AG20443 (cell line): ENCODE measurements around the gene WEE1.
"Not testable (repeated sequence)": the region's sequence is repeated elsewhere in the genome, so short reads cannot be mapped to it uniquely, and the experiment has no call there.

Experiments used
- DNase-seq: peaks from one replicate; pipeline ENCODE4 v3.0.0; 2012; ENCODE audit warnings: low spot score, mixed read lengths

Gene WEE1

DNA sequence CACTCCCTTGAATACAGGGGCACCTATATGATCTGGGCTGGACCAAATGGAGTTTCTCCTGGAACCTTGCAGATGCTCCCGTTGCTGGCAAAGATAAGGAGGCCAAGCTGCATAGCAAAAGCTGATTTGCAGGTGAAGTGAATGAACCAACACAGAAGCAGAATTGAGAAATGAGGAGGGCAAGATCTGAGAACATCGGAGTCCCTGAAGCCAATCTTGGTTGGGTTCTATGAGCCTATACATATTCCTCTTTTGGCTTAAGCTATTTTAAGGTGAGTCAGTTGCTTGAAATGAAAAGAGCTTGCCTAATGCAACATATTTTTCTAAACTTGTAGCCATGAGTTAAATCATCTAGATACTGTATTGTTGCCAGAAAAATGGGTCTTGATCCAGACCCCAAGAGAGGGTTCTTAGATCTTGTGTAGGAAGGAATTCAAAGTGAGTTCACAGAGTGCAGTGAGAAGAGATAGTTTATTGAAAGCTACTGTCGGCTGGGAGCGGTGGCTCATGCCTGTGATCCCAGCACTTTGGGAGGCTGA, 23.5 kb downstream of the WEE1 start:
- DNase-seq: no peak

DNA sequence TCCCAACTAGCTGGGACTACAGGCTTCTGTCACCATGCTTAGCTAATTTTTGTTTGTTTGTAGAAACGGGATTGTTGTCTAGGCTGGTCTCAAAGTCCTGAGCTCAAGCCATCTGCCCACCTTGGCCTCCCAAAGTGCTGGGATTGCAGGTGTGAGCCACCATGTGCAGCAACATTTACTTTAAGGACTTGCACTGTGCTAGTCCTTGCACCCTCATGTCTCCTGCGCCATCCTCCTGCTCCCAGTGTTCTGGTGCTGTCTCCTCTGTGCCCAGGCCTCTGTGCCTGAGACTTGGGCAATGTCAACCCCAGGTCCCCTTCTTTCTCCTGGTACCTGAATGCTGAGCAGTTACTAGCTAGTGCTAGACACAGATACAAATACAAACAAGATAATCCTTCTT, 26.7 kb downstream of the WEE1 start:
- DNase-seq: no peak

DNA sequence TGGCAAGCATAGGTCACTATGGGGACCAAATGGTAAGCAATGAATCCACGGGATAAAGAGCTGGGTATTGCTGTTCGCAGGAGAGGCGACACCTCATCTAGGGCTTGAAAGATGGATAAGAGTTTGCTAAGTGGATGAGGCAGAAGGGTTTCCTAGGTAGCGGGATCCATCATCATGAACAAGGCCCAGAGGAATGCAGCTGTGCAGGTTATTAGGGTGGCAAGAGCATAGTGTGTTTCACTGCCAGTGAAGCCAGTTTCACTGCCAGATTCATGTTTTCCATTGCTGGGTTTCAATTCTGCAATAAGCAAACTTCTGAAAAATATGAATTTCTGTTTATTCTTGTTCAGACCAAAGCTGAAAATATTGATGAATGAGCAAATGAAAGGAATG, 27.2 kb downstream of the WEE1 start:
- DNase-seq: no peak

DNA sequence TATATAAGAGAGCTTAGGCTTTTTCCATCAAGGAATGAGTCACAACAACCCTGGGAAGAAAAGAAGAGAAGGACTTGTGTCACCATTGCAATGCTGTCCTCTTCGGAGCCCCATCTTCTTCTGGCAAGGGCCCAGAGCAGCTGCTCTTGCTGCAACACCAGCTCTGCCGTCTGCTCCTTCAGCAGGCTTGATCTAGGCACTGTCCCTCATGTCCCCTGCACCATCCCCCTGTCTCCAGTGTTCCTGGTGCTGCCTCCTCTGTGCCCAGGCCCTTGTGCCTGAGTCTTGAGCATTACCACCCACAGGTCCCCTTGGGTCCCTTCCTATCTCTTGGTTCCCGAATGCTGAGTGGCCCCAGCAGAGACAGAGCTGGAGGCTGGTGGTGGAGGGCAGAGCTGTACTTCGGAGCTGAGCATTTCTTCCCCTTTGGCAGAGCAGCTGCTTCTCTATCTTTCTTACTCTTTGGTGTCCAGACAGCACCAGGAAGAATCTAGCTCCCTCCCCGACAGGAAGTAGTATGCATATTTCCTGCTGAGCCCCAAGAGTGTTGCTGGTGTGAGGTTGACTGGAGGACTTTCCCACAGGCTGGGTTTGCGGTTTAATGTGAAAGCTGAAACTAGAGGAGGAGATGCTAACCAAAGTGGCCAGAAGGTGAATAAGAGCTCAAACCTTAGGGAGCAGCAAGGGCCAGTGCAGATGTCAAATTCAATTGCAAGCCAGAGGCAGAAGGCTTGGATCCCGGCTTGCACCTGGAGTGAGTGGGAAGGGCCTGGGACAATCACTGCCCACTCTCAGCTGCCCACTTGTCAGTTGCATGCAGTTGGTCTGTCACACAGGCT, 27.8 kb downstream of the WEE1 start:
- peak; percentile 34 for DNase-seq

DNA sequence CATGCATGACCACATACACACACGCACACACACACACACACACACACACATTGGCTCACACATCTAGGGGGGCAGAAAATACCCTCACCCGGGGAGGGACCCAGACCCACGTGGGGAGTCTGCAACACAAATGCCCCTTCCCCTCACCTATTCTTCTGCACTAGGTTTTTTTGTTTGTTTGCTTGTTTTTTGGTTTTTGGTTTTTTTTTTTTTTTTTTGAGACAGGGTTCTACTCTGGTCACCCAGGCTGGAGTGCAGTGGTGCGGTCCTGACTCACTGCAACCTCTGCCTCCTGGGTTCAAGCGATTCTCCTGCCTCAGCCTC, 28.4 kb downstream of the WEE1 start:
- no peak for DNase-seq

DNA sequence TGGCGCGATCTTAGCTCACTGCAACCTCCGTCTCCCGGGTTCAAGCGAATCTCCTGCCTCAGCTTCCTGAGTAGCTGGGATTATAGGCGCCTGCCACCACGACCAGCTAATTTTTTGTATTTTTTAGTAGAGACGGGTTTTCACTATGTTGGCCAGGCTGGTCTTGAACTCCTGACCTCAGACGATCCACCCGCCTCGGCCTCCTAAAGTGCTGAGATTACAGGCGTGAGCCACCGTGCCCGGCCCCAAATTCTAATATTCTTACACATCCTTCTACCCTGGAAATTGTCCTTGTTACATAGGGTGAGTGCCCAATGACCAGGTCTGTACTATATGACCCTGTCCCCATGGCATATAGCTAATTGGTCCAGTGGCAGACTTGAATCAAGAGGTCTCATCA, 29.7 kb downstream of the WEE1 start:
- DNase-seq: not testable (repeated sequence)

DNA sequence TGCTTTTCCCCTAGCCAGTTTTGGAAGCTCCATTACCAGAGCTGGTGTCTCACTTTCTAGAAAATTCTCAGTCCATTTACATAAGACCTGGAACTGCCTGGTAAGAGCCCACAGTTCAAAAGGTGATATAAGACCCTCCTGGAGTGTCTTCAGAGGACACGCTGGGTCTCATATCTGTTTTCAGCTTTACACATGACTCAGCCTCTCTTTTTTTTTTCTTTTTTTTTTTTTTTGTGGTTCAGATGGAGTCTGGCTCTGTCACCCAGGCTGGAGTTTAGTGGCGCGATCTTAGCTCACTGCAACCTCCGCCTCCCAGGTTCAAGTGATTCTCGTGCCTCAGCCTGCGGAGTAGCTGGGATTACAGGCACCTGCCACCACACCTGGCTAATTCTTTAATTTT, 30.7 kb downstream of the WEE1 start:
- no peak for DNase-seq

DNA sequence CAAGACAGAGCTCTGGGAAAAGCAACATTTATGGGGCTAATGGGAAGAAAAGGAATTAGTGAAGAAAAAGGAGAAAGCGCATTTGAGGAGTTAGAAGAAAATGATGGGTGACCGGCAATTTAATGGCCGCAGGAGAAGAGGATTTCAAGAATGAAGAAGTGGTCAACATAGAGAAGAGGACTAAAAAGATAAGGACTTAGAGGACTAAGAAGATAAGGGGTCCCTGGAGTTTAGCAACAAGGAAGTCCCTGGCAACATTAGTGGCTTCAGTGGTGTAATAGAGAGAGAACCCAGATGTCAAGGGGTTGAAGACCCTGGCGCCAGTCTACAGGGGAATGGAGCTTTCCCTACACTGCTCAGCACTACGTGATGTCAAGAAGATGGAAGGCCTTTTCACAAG, 32.3 kb downstream of the WEE1 start:
- DNase-seq: no peak

DNA sequence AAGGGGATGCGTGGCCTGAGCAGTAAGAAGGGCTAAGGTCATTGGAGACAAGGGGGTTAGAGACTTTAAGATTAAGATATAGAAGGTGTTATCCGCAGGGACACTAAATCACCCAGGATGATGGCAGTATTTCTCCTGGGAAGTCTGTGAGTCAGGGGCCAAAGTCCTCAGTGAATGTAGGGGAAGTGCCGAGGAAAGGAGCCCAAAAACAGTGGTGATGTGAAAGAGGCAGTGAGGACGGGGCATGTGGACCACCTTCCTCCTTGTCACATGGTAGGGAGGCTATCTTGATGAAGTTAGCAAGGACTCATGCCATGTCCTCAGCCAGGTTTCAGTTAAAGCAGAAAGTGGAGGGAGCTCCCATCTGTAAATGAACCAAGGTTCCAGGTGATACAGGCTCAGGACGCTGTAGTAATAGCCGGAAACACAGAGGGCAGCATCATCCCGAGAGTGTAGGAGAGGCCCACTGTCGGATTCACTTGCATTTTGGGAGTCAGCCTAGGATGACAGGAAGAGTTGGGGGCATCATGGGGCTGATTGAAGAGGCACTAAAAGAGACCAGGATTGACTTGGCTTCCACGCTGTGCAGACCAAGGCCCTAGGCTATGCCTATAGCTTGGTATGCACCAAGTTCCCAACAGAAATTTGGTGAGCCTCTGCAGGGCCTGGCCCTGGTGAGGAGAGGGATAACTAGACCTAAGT, 33.5 kb downstream of the WEE1 start:
- DNase-seq: no peak

DNA sequence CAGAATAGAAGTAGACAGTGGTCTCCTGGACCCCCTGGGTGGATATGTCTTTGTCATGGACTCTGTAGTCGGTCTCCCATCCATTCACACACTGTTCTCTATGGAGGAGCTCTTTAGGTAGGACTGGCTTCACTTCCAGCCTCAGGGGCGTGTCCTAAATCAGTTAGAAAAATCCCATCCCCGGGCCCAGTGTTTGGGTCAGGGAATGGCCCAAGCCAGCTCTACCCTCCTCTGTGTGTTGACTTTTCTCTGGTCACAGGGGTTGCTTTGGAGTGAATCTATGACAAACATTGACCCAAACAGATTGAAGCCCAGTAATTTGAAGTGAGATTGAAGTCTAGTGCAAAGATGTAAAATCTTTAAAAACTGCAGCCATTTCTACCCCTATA, 34.0 kb downstream of the WEE1 start:
- DNase-seq: no peak

DNA sequence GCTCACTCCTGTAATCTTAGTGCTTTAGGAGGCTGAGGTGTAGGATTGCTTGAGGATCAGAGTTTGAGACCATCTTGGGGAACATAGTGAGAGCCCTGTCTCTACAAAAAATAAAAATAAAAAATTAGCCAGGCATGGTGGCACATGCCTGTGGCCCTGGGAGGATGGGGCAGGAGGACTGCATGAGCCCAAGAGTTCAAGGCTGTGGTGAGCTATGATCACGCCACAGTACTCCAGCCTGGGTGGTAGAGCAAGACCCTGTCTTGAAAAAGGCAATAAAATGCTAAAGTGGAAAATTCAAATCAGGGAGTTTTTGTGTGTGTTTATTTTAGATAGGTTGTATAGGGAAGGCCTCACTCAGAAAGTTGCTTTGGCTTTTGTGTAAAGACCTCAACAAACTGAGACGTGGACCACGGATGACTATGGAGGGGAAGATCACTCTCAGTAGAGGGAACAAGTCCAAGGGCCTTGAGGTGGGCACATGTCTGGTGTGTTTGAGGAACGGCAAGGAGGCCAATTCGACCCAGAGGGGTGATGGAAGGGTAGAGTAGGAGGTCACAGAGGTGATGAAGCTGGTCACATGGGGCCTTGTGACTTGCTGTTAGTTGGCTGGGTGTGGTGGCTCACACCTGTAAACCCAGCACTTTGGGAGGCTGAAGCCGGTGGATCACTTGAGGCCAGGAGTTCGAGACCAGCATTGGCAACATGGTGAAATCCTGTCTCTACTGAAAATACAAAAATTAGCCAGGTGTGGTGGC, 35.7 kb downstream of the WEE1 start:
- no peak for DNase-seq

DNA sequence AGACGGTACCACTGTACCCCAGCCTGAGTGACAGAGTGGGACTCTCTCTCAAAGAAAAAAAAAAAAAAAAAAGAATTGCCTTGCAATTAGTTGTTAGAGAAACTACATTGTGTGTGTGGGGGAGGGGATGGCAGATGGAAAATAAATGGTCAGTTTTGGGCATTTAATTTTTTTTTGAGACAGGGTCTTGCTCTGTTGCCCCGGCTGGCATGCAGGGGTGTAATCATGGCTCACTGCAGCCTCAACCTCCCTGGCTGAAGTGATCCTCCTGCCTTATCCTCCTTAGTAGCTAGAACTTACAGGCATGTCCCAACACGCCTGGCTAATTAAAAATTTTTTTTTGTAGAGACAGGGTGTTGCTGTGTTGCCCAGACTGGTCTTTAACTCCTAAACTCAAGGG, 36.4 kb downstream of the WEE1 start:
- no peak for DNase-seq

DNA sequence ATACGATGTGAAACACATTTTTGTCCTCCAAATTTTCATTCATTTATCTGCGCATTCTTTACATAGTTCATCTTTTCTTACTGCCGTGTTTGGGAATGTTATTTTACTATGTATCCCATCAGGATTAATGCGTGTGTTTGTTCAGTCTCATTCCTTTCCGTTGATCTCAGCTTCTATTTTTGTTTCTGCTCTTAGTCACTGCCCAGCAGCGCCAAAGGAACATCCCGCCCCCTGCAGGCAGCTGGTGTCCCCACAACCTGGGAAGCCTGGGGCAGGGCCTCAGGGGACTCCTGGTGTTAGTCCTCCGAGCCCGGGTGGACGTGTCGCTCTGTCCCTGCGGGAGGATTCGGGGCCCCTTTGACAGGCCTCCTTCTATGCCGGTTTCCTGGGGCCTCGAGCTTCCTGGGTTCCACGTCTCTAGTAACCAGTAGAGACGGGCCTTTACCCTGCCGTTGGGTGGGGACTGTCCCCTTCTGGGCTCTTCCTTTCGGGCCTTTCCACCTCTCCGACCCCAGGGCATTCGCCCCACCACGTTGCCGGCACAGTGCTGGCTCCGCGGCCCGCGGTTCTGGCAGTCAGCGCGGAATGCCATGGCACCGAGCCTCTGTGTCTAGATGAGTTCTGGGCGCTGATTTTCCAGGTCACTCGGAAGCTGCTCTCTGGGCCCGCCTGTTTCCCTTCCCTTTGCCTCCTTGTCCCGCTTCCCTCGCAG, 39.8 kb downstream of the WEE1 start:
- peak; percentile 96 for DNase-seq

DNA sequence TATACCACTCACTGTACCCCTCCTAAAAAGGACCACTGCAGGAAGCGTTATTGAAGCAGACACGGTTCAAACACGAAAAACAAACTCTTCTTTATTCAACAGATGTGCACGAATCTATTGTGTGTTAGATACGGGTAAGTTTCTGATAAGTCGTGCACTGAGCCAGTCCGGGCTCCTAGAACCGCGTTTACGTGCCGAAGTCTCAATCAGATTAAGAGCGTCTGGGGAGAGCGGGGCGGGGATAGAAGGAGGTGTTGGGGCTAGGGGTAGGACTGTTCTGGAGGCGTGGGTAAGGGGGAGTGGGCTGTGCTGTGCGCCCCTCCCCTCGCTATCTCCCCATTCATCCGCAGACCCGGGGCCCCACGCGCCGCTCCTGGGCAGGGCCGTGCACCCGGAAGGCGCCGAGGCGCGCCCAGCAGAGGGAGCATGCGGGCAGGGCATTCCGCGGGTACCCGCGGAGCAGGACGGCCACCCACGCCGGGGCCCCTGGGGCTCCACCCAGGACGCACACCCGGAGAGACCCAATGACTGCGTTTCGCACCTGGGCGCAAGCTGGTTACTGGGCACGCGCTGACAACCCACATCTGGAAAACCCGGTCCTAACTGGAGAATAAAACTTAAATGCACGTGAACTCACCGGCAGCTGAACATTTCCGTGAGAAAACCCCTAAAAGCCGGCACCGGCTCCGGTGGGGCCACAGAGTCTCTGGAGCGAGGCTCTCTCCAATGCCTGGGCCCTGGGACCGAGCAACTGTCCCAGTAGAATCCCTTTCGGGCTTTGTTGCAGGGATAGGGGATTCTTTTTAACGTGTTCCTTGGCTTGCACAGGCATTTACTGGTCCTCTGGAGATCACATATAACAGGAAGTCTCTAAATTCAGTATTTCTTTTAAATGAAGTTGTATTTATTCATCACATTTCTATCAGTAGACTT, 40.6 kb downstream of the WEE1 start:
- DNase-seq: peak; percentile 88

DNA sequence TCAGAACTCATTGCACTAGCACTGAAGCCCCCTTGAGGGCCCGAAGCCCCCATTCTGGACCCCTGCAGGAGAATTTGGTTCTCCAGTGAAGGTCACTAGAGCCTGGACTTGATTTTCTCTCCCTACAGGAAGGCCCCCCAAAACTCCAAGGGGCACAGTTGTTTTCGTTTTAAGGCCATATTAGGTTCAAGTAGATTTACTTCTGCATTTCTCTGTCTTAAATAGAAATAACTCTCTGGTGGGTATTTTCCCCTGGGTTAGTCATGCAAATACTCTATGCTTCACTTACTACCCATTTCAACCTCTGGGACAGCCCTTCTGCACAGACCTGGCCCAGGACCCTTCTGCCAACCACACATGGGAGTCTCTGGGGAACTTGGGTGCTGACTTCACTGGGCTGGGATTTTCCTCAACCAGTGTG, 41.6 kb downstream of the WEE1 start:
- no peak for DNase-seq

DNA sequence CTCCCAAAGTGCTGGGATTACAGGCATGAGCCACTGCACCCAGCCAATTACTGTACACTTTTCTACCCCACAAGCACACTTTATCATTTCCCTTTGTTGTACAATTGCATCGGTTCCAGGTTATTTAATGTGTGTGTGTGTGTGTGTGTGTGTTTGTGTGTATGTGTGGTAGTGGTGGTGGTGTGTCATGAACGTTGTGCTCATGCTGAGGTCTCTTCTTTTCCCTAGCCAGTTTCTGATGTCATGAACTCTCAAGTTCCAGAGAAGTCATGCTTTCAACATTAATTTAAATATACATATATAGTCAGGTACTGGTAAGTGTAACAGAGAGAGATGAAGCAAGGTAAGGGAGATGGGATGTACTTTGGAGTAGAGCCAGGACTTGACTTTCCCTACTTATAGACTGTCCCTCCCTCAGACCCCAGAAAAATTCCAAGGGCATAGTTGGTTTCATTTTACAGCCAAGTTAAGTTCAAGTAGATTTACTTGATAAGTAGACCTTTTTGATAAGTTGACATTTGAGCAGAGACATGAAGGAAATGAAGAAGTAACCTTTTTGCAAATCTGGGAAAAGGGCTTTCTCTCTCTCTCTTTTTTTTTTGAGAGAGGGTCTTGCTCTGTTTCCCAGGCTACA, 42.7 kb downstream of the WEE1 start:
- no peak for DNase-seq

DNA sequence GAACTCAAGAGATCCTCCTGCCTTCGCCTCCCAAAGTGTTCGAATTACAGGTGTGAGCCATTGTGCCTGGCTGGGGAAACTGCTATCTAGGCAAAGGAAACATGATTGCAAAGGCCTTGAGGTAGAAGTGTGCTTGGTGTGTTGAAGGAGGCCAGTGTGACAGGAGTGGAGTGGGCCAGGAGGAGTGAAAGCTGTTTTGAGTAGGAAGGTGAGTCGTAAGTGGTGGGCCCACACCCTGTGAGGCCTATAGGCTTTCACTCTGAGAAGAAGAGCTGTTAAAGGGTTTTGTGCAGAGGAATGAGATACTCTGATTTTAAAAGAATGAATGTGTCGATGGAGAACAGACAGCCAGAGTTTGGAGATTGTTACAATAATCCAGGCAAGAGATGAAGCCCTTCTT, 43.4 kb downstream of the WEE1 start:
- no peak for DNase-seq

DNA sequence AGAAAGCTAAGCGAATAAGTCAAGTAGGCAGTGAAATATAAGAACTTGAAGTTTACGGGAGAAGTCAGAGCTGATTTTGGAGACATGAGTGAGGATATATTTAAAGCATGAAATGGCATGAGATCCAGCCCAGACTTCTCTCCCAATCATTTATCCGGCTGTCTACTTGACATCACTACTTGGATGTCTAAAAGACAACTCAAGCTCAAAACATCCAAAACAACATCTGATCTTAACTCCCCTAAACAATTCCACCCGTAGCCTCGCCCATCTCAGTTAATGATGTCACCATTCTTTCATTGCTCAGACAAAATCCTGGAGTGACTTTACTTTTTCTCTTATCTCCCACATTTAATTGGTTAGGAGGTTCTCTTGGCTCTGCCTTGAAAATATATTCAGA, 44.5 kb downstream of the WEE1 start:
- peak; percentile 75 for DNase-seq

DNA sequence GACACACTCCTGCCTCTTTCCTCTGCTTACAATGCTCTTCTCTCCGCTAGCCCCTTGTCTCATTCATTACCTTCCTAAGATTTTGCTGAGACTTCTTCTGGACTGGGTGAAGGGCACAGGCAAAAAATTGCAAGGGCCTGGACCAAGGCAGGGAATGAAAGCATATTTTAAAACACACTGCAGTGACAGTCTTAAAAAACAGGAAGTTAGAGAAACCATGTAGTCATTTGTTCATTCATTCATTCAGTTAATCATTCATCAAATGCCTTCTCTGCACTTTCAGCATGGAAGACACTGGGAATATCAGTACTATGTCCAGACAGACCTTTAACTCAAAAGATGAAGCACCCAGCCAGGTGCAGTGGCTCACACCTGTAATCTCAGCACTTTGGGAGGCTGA, 45.5 kb downstream of the WEE1 start:
- DNase-seq: no peak

DNA sequence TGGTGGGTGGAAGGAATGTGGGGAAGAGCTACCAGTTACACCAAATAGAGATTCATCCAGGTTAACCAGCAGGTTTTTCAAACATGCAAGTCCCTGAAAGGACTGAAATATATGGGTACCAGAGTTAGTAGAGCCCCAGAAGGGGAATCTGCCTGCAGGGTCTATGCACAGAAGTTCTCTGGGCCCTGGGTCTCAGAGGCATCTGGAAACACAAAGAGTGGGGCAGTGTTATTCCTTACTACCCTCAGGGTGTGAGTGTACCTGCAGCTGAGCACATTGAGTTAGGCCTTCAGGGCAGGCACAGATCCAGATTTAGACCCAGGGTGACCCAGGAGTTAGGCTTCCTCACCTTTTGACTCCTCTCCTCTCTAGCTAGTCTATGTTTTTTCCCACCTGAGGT, 46.5 kb downstream of the WEE1 start:
- DNase-seq: no peak

DNA sequence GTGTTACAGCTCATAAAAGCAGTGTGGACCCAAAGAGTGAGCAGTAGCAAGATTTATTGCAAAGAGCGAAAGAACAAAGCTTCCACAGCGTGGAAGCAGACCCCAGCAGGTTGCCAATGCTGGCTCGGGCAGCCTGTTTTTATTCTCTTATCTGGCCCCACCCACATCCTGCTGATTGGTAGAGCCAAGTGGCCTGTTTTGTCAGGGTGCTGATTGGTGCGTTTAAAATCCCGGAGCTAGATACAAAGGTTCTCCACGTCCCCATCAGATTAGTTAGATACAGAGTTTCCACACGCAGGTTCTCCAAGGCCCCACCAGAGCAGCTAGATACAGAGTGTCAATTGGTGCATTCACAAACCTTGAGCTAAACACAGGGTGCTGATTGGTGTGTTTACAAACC, 48.9 kb downstream of the WEE1 start:
- DNase-seq: not testable (repeated sequence)
